ENCODE measurements around the gene HMCN2. TPM values are rescaled to one million over a fixed set of nuclear protein-coding genes. Genes with fewer than 3 reads are reported as not detected.

The HMCN2 gene
- total RNA-seq, 1 donor from 2014 or later = not detected

- Mint-ChIP-seq H3K27ac (no peak overlapping the region), H3K27me3 (ENCODE audit: insufficient read depth) (peaks cover 8% of the 10 kb centered on the region), H3K9me3 (no peaks in the 10 kb centered on the region), H3K36me3 (ENCODE audit: low read depth) (no peaks in the 10 kb centered on the region), H3K4me1 (ENCODE audit: low read depth) (no peaks in the 10 kb centered on the region), H3K4me3 (no peak overlapping the region)
- intact Hi-C loops (cut with micrococcal nuclease) = no loop called here
- DNase-seq (ENCODE audit: low spot score) = no peak
These were observed 156.3 kb downstream of the HMCN2 start for GRCh38 chr9:130421802-130422276.

GRCh38 chr9:130422546-130422945, 157.0 kb downstream of the HMCN2 start:
- no peaks in the 10 kb centered on the region for H3K36me3 Mint-ChIP-seq (ENCODE audit: low read depth)
- H3K4me1 Mint-ChIP-seq (ENCODE audit: low read depth) = no peaks in the 10 kb centered on the region
- no peak for DNase-seq (ENCODE audit: low spot score)
- H3K4me3 Mint-ChIP-seq = no peak overlapping the region
- intact Hi-C loops (cut with micrococcal nuclease) = no loop called here
- no peaks in the 10 kb centered on the region for H3K9me3 Mint-ChIP-seq
- H3K27ac Mint-ChIP-seq = no peak overlapping the region
- H3K27me3 Mint-ChIP-seq (ENCODE audit: insufficient read depth) = peaks cover 8% of the 10 kb centered on the region

- Mint-ChIP-seq H3K27me3 (ENCODE audit: insufficient read depth) (peaks cover 8% of the 10 kb centered on the region), H3K9me3 (no peaks in the 10 kb centered on the region), H3K4me3 (no peak overlapping the region), H3K36me3 (ENCODE audit: low read depth) (no peaks in the 10 kb centered on the region), H3K27ac (no peak overlapping the region), H3K4me1 (ENCODE audit: low read depth) (no peaks in the 10 kb centered on the region)
- intact Hi-C loops (cut with micrococcal nuclease) = no loop called here
- no peak for DNase-seq (ENCODE audit: low spot score)
These were observed 157.7 kb downstream of the HMCN2 start for GRCh38 chr9:130423272-130423671.

- no peaks in the 10 kb centered on the region for H3K4me1 Mint-ChIP-seq (ENCODE audit: low read depth)
- H3K9me3 Mint-ChIP-seq = no peaks in the 10 kb centered on the region
- H3K27ac Mint-ChIP-seq = no peak overlapping the region
- H3K4me3 Mint-ChIP-seq = no peak overlapping the region
- peaks cover 8% of the 10 kb centered on the region for H3K27me3 Mint-ChIP-seq (ENCODE audit: insufficient read depth)
- no peaks in the 10 kb centered on the region for H3K36me3 Mint-ChIP-seq (ENCODE audit: low read depth)
- intact Hi-C loops (cut with micrococcal nuclease) = no loop called here
- no peak for DNase-seq (ENCODE audit: low spot score)
These were observed 159.3 kb downstream of the HMCN2 start for GRCh38 chr9:130424595-130425454.

- H3K4me1 Mint-ChIP-seq (ENCODE audit: low read depth) = no peaks in the 10 kb centered on the region
- no peaks in the 10 kb centered on the region for H3K36me3 Mint-ChIP-seq (ENCODE audit: low read depth)
- no peak overlapping the region for H3K27ac Mint-ChIP-seq
- no peaks in the 10 kb centered on the region for H3K9me3 Mint-ChIP-seq
- no peak for DNase-seq (ENCODE audit: low spot score)
- H3K4me3 Mint-ChIP-seq = no peak overlapping the region
- peaks cover 8% of the 10 kb centered on the region for H3K27me3 Mint-ChIP-seq (ENCODE audit: insufficient read depth)
- intact Hi-C loops (cut with micrococcal nuclease) = no loop called here
These were observed 160.3 kb downstream of the HMCN2 start for GRCh38 chr9:130425741-130426466.

GRCh38 chr9:130426467-130426773, 160.9 kb downstream of the HMCN2 start:
- Mint-ChIP-seq H3K36me3 (ENCODE audit: low read depth) (no peaks in the 10 kb centered on the region), H3K4me3 (no peak overlapping the region), H3K4me1 (ENCODE audit: low read depth) (no peaks in the 10 kb centered on the region), H3K9me3 (no peaks in the 10 kb centered on the region), H3K27ac (no peak overlapping the region), H3K27me3 (ENCODE audit: insufficient read depth) (peaks cover 8% of the 10 kb centered on the region)
- intact Hi-C loops (cut with micrococcal nuclease) = no loop called here
- DNase-seq (ENCODE audit: low spot score) = no peak

- intact Hi-C loops (cut with micrococcal nuclease) = no loop called here
- no peak overlapping the region for H3K27ac Mint-ChIP-seq
These were observed 161.3 kb downstream of the HMCN2 start for GRCh38 chr9:130426883-130427282.

GRCh38 chr9:130427326-130427725, 161.8 kb downstream of the HMCN2 start:
- Mint-ChIP-seq H3K4me3 (no peak overlapping the region), H3K27me3 (ENCODE audit: insufficient read depth) (peaks cover 6% of the 10 kb centered on the region), H3K4me1 (ENCODE audit: low read depth) (no peaks in the 10 kb centered on the region), H3K27ac (no peak overlapping the region), H3K9me3 (no peaks in the 10 kb centered on the region), H3K36me3 (ENCODE audit: low read depth) (no peaks in the 10 kb centered on the region)
- DNase-seq (ENCODE audit: low spot score) = no peak
- intact Hi-C loops (cut with micrococcal nuclease) = no loop called here

More at GRCh38 chr9:130426883-130427282, 161.3 kb downstream of the HMCN2 start:
- H3K9me3 Mint-ChIP-seq = no peaks in the 10 kb centered on the region
- no peak overlapping the region for H3K4me3 Mint-ChIP-seq
- DNase-seq (ENCODE audit: low spot score) = no peak
- no peaks in the 10 kb centered on the region for H3K4me1 Mint-ChIP-seq (ENCODE audit: low read depth)
- H3K27me3 Mint-ChIP-seq (ENCODE audit: insufficient read depth) = peaks cover 7% of the 10 kb centered on the region
- no peaks in the 10 kb centered on the region for H3K36me3 Mint-ChIP-seq (ENCODE audit: low read depth)

- Mint-ChIP-seq H3K4me3 (no peak overlapping the region), H3K9me3 (no peaks in the 10 kb centered on the region), H3K36me3 (ENCODE audit: low read depth) (no peaks in the 10 kb centered on the region), H3K27me3 (ENCODE audit: insufficient read depth) (peaks cover 7% of the 10 kb centered on the region), H3K4me1 (ENCODE audit: low read depth) (no peaks in the 10 kb centered on the region), H3K27ac (no peak overlapping the region)
- intact Hi-C loops (cut with micrococcal nuclease) = no loop called here
- no peak for DNase-seq (ENCODE audit: low spot score)
These were observed 162.6 kb downstream of the HMCN2 start for GRCh38 chr9:130428086-130428665.

- intact Hi-C loops (cut with micrococcal nuclease) = no loop called here
- H3K36me3 Mint-ChIP-seq (ENCODE audit: low read depth) = no peaks in the 10 kb centered on the region
These were observed 163.8 kb downstream of the HMCN2 start for GRCh38 chr9:130429381-130429780.

GRCh38 chr9:130429831-130430230, 164.3 kb downstream of the HMCN2 start:
- no peak overlapping the region for H3K27ac Mint-ChIP-seq
- intact Hi-C loops (cut with micrococcal nuclease) = no loop called here
- no peak for DNase-seq (ENCODE audit: low spot score)
- no peaks in the 10 kb centered on the region for H3K36me3 Mint-ChIP-seq (ENCODE audit: low read depth)
- H3K4me3 Mint-ChIP-seq = no peak overlapping the region
- peaks cover 18% of the 10 kb centered on the region for H3K27me3 Mint-ChIP-seq (ENCODE audit: insufficient read depth)
- H3K9me3 Mint-ChIP-seq = no peaks in the 10 kb centered on the region
- no peaks in the 10 kb centered on the region for H3K4me1 Mint-ChIP-seq (ENCODE audit: low read depth)

More at GRCh38 chr9:130429381-130429780, 163.8 kb downstream of the HMCN2 start:
- Mint-ChIP-seq H3K27ac (no peak overlapping the region), H3K9me3 (no peaks in the 10 kb centered on the region), H3K4me1 (ENCODE audit: low read depth) (no peaks in the 10 kb centered on the region), H3K27me3 (ENCODE audit: insufficient read depth) (peaks cover 14% of the 10 kb centered on the region), H3K4me3 (no peak overlapping the region)
- DNase-seq (ENCODE audit: low spot score) = no peak

GRCh38 chr9:130430232-130430631, 164.7 kb downstream of the HMCN2 start:
- DNase-seq (ENCODE audit: low spot score) = no peak
- intact Hi-C loops (cut with micrococcal nuclease) = no loop called here
- Mint-ChIP-seq H3K27ac (no peak overlapping the region), H3K36me3 (ENCODE audit: low read depth) (no peaks in the 10 kb centered on the region), H3K9me3 (no peaks in the 10 kb centered on the region), H3K4me1 (ENCODE audit: low read depth) (no peaks in the 10 kb centered on the region), H3K4me3 (no peak overlapping the region), H3K27me3 (ENCODE audit: insufficient read depth) (peaks cover 18% of the 10 kb centered on the region)

Measured in activated T-helper 1 cell treated with anti-CD3 and anti-CD28 coated beads, Interleukin-12 subunit alpha, Interleukin-12 subunit beta, Interleukin-2, Interleukin-4 antibody, amounts not matched to agents 30 ng/mL and 10 ng/mL and 1 ng/mL, durations not matched to agents 14 hours and 24 hours and 36 hours (primary cell).